T-helper 1 cell treated with Interleukin-12 subunit alpha and Interleukin-12 subunit beta and Interleukin-4 antibody, amounts not matched to agents 30 ng/mL and 1 ng/mL, for 36 hours (primary cell): Measurements from ENCODE around the gene HADHA. TPM values are rescaled to one million over a fixed set of nuclear protein-coding genes. Genes with fewer than 3 reads are reported as not detected.

ENCODE experiments used
- intact Hi-C: fragments of 100-400 bp; cut with micrococcal nuclease; formaldehyde crosslinking; loops from one replicate; pipeline ENCODE4 v1.15.1; 2024
- total RNA-seq: library from RNA; stranded (reverse); gene quantifications from 2 replicates; pipeline ENCODE4 v1.2.3, GENCODE V29; 2022

HADHA gene
- total RNA-seq, 1 donor from 2014 or later: 101 TPM

GRCh38 chr2:26245810-26246209, 1.4 kb upstream of the HADHA start:
- intact Hi-C loops: loop anchor here (1.0 to 10.0 kb wide), 9 partner anchors 53 to 809 kb away; partner anchors contain the start of genes AGBL5, ASXL2, GAREM2 and KIF3C

DNA sequence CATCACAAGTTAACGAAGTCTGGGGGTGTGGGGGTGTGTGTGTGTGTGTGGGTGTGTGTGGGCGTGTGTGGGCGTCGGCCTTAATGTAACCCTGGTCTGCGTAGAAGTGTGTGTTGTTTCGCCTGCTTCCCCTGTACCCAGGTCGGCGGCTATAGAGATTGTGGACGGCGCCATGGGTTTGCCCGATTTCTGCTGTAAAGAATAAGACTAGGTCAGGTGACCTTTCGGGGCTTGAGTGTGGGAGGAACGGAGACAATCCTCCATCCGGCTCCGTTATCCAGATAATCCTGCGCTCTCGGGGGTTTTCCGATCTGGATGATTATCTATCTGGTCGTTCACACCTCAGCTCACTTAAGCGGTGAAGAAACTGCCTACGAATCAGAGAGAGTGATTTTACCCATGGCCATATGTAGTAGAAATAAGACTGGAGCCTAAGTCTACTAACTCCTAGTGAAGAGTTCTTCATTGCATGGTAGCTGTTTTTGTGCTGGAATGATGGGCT, 850 bp upstream of the HADHA start:
- intact Hi-C loops: loop anchor here (1.0 to 10.0 kb wide), 9 partner anchors 54 to 810 kb away; partner anchors contain the start of genes AGBL5, ASXL2, GAREM2 and KIF3C

DNA sequence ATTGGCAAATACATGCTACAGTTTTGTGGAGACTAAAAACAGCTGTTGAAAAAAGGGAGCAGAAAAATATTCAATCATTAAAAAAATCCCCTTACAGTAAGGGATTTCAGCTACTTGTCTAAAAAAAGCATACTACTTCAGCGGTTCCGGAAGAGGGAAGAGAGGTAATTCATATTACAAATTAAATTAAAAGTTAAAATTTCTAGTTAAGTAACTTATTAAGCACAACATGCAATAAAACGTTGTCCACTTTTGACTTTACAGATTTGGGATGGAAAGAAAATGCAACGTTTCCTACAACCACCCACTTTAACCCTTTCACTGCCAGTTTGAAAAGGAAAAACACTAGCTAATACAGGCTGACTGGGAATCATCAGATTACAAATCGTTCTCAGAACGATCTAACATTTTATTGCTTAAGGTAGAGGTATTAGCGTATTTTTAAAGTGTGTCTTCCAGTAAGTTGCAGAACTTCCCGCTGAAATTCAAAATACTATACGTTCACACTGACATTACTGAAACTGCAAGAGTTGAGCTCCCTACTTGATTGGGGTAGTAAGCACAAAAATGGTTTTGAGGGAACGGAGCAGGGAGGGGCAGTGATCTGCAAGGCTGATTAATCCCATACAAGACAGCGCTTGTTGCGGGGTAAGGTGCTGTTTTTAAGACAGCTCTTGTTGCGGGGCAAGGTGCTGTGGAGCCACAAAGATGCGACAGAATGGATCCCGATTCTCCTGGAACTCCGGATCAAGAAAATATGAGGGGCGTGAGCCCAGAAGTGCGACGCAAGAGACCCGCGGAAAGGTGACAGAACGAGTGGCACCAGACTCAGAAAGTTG, 743 bp downstream of the HADHA start:
- intact Hi-C loops: loop anchor here (1.0 to 10.0 kb wide), 9 partner anchors 59 to 811 kb away; partner anchors contain the start of genes AGBL5, KIF3C and RAB10

GRCh38 chr2:26241928-26242436, 2.5 kb downstream of the HADHA start:
- intact Hi-C loops: loop anchor here (10.0 kb wide), 3 partner anchors 177 to 813 kb away; partner anchors contain the start of genes AGBL5 and KIF3C

DNA sequence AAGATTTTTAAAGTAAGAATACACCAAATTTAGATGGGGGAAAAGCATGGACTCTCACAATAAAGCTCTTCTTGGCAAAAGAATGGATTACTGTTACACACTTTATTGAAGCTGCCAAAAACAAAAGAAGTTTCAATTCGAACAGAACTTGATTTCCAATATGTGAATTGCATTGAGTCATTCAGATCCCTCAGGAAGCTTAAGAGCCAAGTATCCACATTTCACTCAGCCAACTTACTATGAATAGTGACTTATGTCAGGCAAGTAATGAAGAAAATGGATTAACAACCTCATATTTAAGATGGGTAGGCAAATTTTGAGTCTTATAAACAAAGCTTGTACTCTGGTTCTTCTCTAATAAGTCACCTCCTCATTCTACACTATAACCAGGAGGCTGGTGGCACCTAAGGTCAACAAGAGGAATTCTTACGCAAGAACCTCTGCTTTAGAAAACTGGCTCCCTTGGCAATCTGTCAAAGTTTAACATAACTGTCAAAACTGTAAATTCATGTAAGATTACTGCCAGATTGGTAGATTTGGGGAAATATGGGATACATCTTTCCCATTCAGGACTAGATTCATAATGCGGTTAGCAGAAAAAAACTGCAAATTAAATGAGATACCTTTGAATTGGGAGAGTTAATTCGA, 6.0 kb downstream of the HADHA start:
- intact Hi-C loops: no loop called here

DNA sequence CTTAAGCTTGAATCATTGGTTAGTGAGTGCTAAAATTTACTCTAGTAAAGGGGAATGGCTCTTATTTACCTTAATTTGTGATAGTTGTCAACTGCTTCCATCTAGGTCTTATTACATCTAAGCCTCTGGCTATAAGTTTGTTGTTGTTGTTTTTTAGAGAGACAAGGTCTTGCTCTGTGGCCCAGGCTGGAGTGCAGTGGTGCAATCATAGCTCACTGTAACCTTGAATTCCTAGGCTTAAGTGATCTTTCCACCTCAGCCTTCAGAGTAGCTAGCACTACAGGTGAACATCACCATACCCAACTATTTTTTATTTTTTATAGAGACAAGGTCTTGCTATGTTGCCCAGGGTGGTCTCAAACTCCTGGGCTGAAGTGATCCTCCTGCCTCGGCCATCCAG, 6.6 kb downstream of the HADHA start:
- intact Hi-C loops: no loop called here

- intact Hi-C loops: loop anchor here (1.0 to 2.0 kb wide), 2 partner anchors 96 to 234 kb away; no protein-coding TSS in a partner anchor
Measured at GRCh38 chr2:26235089-26235488, 9.3 kb downstream of the HADHA start.

- intact Hi-C loops: no loop called here
Measured at GRCh38 chr2:26230806-26231205, 13.6 kb downstream of the HADHA start.

DNA sequence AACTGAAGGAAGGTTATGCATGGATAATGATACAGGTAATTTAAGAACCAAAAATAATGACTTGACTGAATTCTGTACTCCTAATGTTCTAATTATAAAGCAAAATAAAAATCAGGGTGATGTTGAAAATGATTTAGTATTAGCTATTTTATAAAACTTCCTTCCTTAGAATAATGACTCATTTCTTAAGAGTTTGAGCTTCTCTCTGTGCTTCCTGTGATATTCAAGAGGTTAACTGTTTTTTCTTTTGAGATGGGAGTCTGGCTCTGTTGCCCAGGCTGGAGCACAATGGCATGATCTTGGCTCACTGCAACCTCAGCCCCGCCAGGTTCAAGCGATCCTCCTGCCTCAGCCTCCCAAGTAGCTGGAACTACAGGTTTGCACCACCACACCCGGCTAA, 14.8 kb downstream of the HADHA start:
- intact Hi-C loops: no loop called here

GRCh38 chr2:26224095-26224494, 20.3 kb downstream of the HADHA start:
- intact Hi-C loops: no loop called here

GRCh38 chr2:26223018-26223417, 21.4 kb downstream of the HADHA start:
- intact Hi-C loops: no loop called here

DNA sequence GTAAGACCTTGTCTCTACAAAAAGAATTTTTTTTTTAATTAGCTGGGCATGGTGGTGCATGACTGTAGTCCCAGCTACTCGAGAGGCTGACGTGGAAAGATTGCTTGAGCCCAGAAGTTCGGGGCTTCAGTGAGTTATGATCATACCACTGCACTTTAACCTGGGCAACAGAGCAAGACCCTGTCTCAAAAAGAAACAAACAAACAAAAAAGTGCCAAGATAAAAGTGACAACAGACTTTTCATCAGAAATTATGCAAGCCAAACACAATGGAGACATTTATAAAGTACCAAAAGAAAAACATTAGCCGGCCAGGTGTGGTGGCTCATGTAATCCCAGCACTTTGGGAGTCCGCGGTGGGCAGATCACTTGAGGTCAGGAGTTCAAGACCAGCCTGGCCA, 26.7 kb downstream of the HADHA start:
- intact Hi-C loops: no loop called here

DNA sequence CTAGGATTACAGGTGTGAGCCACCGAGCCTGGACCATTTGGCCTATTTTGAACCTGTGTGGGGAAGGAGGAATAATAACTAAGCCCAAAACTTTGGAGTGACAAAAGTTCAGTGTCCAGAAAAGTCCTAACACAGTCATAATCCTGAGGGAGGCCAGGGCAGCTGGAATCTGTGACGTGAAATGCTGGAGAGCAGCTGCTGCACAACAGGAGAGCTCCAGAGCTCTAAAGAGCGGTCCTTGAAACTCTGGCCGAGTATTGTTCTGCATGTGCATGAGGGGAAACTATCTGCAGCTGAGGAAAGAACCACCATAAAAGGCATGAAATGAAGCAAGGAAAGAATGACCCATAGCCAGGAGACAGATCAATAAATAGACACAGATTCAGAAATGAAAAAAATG, 27.8 kb downstream of the HADHA start:
- intact Hi-C loops: no loop called here

DNA sequence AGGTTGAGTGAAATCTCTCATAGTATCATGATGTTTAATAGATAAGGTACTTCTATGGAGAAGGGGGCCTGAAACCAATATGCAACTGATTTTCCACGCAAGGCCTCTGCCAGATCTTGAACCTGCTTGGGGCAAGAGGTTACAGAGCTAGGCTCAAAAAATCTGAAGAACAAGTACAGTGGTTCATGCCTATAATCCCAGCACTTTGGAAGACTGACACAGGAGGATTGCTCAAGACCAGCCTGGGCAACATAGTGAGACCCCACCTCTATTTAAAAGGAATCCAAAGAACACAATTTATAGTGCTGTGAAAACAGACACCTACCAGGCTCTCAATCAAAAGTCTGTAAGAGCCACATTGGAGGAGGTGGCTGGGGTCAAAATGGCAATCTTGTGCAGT, 28.6 kb downstream of the HADHA start:
- intact Hi-C loops: no loop called here

DNA sequence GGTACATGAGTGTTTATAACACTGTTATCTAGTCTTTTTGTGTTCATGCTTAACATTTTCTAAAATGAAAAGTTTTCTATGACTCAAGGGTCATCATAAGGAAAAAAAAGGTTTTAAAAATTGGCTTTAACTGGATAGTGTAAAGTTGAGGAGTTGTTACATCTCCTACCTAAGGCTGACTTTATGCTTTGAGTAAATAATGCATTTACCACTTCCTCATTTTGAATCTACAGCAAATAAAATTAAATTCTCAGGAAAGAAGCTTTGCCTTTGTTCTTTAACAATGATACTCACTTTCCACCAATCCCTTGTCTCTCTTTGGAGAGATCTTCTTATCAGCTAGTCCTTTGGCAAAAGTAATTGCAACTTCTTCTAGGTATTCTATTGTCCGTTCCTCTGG, 29.7 kb downstream of the HADHA start:
- intact Hi-C loops: no loop called here

DNA sequence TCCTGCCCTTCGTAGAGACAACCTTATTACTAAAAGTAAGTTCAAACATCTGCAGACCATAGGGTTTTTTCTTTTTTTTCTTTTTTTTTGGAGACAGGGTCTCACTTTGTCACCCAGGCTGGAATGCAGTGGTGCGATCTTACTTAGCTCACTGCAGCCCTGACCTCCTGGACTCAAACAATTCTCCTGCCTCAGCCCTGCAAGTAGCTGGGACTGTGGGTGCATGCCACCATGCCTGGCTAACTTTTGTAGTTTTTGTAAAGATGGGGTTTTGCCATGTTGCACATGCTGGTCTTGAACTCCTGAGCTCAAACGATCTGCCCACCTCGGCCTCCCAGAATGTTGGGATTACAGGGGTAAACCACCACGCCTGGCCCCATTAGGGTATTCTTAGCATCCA, 32.4 kb downstream of the HADHA start:
- intact Hi-C loops: no loop called here

DNA sequence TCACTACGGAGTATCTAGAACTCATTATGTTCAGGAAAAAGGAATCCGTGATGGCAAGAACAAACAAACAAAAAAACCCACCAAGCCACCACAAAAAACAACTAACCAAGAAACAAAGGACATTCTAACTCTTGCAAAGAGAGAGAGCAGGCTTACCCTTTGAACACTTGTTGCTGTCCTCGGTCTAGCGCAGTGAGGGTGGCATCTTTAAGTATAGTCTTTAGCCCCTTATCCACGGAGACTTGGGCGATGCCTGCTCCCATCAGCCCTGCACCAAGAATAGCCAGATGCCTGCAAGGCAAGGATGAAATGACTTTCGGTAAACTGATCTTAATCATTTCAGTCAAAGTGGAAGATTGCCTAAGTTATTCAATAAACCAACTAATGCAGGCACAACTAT, 40.5 kb downstream of the HADHA start:
- intact Hi-C loops: no loop called here

DNA sequence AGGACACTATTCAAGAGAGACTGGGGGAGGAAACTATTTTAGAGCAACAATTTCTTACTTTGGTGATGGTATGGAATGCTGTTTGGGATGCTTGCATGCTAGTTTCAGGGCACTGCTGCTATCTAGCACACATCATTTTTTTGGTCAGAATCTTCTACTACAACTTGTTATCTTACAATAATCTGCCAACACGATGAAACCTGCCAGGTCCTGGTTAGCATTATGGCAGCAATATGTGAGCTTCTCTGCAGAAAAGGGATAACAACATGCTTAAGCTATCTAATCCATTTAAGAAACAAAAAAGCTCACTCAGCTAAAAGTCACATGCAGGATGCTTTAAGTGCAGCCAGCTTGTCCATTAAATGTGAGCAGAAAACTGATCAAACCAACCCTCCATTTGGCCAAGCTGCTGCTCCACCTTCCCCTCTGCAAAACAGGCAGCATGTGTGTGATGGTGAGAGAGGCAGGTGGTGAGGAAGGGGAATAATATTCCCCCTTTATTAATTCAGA, 41.4 kb downstream of the HADHA start:
- intact Hi-C loops: no loop called here

DNA sequence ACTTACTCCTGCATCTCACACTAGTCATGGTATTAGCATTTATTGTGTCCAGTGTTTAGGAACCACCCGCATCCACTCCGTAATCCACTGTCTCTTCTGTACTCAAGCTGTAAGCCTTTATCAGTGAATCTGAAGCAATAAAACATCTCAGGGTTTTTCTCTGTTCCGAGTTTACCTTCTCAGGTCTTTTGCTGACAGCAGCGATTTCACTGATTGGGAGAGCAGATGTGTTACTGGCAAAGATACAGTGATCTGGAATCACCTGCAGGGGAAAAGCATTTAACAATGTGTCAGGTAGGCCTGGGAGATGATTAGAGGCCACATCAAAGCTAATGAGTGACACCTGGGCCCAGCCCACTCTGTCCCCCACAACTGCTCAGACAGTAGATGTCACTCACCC, 46.9 kb downstream of the HADHA start:
- intact Hi-C loops: no loop called here

- intact Hi-C loops: no loop called here
Measured at GRCh38 chr2:26196683-26197418, 47.6 kb downstream of the HADHA start.
